ENCODE data around the gene DGKD. TPM values are rescaled to one million over a fixed set of nuclear protein-coding genes. Genes with fewer than 3 reads are reported as not detected.

DGKD gene
- total and polyA plus RNA-seq, 11 donors, result 15.5 to 88.6 (median 43.0) TPM

- intact Hi-C loops (cut with DNase I), result no loop called here
- no peak for DNase-seq
Observed at GRCh38 chr2:233491326-233491725, 137.0 kb downstream of the DGKD start.

GRCh38 chr2:233492078-233492477 is 137.8 kb downstream of the DGKD start:
- intact Hi-C loops (cut with DNase I), result no loop called here
- Histone ChIP-seq H3K27me3 (no peaks in the 10 kb centered on the region), H3K27ac (no peak overlapping the region), H3K4me1 (peaks cover 0 to 8% (median under 1%) of the 10 kb centered on the region in 12 donors), H3K36me3 (peaks cover 0 to 96% (median 76%) of the 10 kb centered on the region in 9 donors), H3K9me3 (no peaks in the 10 kb centered on the region), H3K4me3 (no peak overlapping the region)
- no peak for ATAC-seq
- TF ChIP-seq CTCF (IDR thresholded peaks at IDR 0.05) (no peak), POLR2A (IDR thresholded peaks at IDR 0.05) (no peak)
- no peak for DNase-seq
- WGBS, 4 donors, result 94 to 97% (median 96%) methylated on average over 4 of the region's 4 CpGs

More at GRCh38 chr2:233491326-233491725, 137.0 kb downstream of the DGKD start:
- WGBS, 4 donors, result 86 to 94% (median 89%) methylated on average over 3 of the region's 3 CpGs
- TF ChIP-seq POLR2A (IDR thresholded peaks at IDR 0.05), result no peak
- TF ChIP-seq CTCF (IDR thresholded peaks at IDR 0.05), result no peak
- no peak for ATAC-seq
- H3K9me3 ChIP-seq, result no peaks in the 10 kb centered on the region
- no peaks in the 10 kb centered on the region for H3K27me3 ChIP-seq
- H3K4me3 ChIP-seq, result no peak overlapping the region
- peaks cover 0 to 15% (median 7%) of the 10 kb centered on the region in 12 donors for H3K4me1 ChIP-seq
- H3K36me3 ChIP-seq, result peaks cover 0 to 92% (median 74%) of the 10 kb centered on the region in 9 donors
- no peak overlapping the region for H3K27ac ChIP-seq

GRCh38 chr2:233492751-233493150 is 138.5 kb downstream of the DGKD start:
- no peak for DNase-seq
- TF ChIP-seq POLR2A (IDR thresholded peaks at IDR 0.05) (no peak), CTCF (IDR thresholded peaks at IDR 0.05) (no peak)

GRCh38 chr2:233495503-233496496 is 141.5 kb downstream of the DGKD start:
- TF ChIP-seq POLR2A (IDR thresholded peaks at IDR 0.05), result no peak
- TF ChIP-seq CTCF (IDR thresholded peaks at IDR 0.05), result no peak
- H3K27ac ChIP-seq, result no peak overlapping the region
- H3K9me3 ChIP-seq, result no peaks in the 10 kb centered on the region
- 81 to 91% (median 87%) methylated on average over 10 of the region's 10 CpGs for WGBS, 4 donors
- intact Hi-C loops (cut with DNase I), result no loop called here
- ATAC-seq, result no peak
- no peak for DNase-seq
- peaks cover 0 to 97% (median 73%) of the 10 kb centered on the region in 9 donors for H3K36me3 ChIP-seq
- no peaks in the 10 kb centered on the region for H3K4me1 ChIP-seq
- H3K27me3 ChIP-seq, result no peaks in the 10 kb centered on the region
- no peak overlapping the region for H3K4me3 ChIP-seq

More at GRCh38 chr2:233492751-233493150, 138.5 kb downstream of the DGKD start:
- Histone ChIP-seq H3K36me3 (peaks cover 0 to 96% (median 80%) of the 10 kb centered on the region in 9 donors), H3K27ac (no peak overlapping the region), H3K4me1 (peaks cover 0 to under 1% (median 0%) of the 10 kb centered on the region in 12 donors), H3K4me3 (no peak overlapping the region), H3K27me3 (no peaks in the 10 kb centered on the region), H3K9me3 (no peaks in the 10 kb centered on the region)
- intact Hi-C loops (cut with DNase I), result no loop called here
- no peak for ATAC-seq
- whole genome bisulfite sequencing, 4 donors, result 93 to 97% (median 95%) methylated on average over 4 of the region's 4 CpGs
